HL-60/S4 treated with retinoic acid at 250 ng/mL for 4 days and 3 days (cell line): ENCODE measurements around the gene MOBP.
"Not testable (repeated sequence)": the region's sequence is repeated elsewhere in the genome, so short reads cannot be mapped to it uniquely, and the experiment has no call there.

Experiments used
- in situ Hi-C: fragments of 300-500 bp; cut with MboI; formaldehyde crosslinking; loops from 2 replicates; pipeline ENCODE4 v1.7.0; 2022; ENCODE audit warnings: low sequenced_read_pairs

MOBP gene, protein sequence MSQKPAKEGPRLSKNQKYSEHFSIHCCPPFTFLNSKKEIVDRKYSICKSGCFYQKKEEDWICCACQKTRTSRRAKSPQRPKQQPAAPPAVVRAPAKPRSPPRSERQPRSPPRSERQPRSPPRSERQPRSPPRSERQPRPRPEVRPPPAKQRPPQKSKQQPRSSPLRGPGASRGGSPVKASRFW

DNA sequence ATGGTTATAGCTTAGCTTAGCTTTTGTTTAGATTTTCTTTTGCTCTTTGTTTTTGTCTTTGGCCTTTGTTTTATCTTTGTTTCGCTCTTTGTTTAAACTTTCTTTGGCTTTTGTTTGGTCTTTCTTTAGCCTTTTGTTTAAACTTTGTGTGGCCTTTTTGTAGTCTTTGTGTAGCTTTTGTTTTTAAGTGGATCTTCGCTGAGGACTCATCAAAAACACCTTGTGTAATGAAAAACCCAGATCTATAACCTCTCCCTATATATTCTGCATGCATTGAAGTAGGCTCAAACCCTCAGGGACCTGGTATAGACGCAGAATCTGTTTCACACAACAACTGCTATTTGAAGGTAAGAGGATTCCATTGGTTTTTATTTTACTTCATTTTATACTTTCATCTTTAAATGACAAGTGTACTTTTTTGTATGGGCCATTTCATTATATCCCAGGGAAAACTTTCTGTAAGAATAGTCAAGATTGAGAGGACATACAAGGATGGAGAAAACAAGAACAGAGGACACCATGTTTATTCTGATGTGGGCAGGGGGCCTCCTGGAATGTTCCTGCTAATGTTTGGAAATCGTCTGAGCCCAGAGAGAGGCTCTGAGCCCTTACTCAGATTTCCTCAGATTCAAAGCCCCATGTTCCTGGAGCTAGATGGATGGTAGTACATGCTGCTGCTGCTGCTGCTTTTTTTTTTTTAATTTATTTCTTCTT is at the start of gene MOBP:
MOBP (plus strand) TSS at position 287 of the 714 bp plus-strand sequence. CDS start 34,390 bp downstream, outside the sequence.
- in situ Hi-C loops = no loop called here

DNA sequence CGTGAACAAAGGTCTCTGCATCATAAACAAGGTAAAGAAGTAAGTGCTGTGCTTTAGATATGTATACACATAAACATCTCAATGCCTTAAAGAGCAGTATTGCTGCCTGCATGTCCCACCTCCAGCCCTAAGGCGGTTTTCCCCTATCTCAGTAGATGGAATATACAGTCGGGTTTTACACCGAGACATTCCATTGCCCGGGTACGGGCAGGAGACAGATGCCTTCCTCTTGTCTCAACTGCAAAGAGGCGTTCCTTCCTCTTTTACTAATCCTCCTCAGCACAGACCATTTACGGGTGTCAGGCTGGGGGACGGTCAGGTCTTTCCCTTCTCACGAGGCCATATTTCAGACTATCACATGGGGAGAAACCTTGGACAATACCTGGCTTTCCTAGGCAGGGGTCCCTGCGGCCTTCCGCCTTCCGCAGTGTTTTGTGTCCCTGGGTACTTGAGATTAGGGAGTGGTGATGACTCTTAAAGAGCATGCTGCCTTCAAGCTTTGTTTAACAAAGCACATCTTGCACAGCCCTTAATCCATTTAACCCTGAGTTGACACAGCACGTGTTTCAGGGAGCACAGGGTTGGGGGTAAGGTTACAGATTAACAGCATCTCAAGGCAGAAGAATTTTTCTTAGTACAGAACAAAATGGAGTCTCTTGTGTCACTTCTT is 48.8 kb upstream of the MOBP start:
- in situ Hi-C loops = not testable (repeated sequence)

DNA sequence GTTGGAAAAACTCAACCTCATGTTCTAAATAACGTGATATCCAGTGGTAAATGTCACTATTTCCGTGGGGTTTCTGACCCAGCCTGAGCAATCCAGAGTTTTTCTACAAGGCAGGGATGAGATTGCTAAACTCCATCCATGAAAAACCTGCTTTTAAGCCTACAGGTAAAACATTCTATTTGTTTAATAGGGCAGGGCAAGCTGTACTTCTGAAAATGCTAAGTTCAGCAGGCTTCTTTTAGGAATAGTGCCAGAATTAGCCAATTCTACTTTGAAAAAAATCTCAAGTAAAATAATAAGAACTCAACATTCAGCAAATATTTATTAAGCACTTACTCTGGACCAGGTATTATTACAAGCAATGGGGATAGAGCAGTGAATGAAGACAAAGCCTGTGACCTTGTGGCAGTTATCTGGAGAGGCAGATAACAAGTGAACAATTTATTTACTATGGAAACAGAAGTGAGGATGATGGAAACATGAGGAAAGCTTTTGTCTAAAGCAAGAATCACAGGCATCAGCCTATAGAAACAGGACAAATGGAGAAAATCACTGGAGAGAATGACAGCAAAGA is 47.7 kb upstream of the MOBP start:
- in situ Hi-C loops = no loop called here

DNA sequence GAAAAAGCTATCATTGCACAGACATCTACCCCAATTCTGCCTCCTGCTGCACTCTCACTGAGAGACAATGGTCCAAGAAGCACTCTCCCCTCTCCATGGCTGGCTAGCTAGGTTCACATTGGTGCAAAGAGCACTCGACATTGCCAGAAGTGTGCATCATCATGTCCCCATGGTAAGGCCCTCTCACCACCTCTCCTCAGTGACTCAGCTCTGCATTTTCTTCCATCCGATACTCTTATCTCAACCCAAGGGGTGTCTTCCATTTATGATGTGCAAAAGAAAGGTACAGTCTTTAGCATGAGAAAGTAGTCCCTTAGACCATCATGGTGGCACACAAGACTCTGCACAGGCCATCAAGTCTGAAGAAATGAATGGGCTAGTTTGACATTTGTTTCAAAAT is 46.9 kb upstream of the MOBP start:
- in situ Hi-C loops = no loop called here

- in situ Hi-C loops = no loop called here
Measured at GRCh38 chr3:39423436-39423970, 44.0 kb upstream of the MOBP start.

GRCh38 chr3:39426312-39426711 is 41.2 kb upstream of the MOBP start:
- in situ Hi-C loops = no loop called here

GRCh38 chr3:39427506-39427905 is 40.0 kb upstream of the MOBP start:
- in situ Hi-C loops = no loop called here

GRCh38 chr3:39428745-39429201 is 38.7 kb upstream of the MOBP start:
- in situ Hi-C loops = no loop called here

DNA sequence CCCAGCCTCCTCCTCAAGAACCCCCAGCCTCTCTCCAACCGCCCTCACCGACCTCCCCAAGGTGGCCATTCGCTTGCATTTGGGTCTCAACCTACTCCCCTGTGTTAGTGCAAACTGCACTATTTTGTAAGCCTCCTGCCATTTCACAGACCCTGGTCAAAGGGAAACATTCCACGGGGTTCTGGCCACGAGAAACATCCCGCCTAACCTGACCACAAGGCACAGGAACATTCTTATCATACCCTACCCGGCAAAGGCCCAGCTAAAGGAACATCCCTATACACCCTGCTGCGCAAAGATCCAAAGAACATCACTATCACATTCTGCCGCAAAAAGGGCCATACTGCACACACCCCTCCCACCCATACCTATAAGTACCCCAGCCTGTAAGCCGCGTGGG is 38.0 kb upstream of the MOBP start:
- in situ Hi-C loops = no loop called here

DNA sequence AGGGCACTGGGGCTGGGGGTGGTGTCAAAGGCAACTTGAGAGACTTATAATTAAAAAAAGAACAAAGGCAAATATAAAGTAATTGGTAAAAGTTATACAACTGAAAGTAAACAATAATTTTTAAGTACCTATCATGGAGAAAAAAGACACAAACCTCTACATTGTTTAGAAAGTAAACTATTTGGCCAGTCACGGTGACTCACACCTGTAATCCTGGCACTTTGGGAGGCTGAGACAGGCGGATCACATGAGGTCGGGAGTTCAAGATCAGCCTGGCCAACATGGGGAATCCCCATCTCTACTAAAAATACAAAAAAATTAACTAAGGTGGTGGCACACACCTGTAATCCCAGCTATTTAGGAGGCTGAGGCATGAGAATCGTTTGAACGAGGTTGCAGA is 35.1 kb upstream of the MOBP start:
- in situ Hi-C loops = no loop called here

GRCh38 chr3:39433642-39434041 is 33.8 kb upstream of the MOBP start:
- in situ Hi-C loops = no loop called here

GRCh38 chr3:39434574-39434973 is 32.9 kb upstream of the MOBP start:
- in situ Hi-C loops = no loop called here

DNA sequence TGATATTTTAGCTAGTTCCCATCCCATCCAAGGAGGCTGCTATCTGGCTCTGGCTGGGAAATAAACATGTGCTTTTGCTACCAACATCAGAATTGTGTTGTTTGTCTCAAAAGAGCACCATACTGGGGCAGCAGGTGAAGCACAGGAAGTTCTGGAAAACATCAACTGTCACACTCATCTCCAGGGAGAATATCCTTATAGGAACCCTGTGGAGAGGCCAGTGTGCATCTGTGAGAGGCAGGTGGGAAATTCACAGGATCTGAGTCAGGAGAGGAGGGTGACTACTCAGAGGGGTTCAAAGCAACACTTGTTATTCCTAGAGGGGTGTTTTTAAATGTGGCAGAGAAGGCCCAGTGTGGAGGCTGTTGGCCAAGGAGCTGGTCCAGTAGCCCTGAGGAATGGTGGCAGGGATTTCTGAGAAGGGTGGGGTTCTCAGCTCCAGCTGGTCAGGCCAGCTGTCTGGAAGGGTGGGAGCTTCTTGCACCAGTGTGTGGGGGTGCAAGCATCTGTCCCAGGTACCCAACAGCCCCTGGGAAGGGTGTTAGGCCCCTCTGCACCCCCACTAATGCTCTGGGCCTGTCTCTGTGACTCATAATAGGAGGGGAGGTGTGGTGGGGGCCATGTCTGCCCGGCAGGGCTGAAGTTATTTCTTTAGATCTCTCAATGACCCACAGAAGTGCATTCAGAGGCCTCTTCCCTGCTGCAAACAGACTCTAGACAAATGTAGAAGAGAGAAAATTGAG is 32.3 kb upstream of the MOBP start:
- in situ Hi-C loops = no loop called here

DNA sequence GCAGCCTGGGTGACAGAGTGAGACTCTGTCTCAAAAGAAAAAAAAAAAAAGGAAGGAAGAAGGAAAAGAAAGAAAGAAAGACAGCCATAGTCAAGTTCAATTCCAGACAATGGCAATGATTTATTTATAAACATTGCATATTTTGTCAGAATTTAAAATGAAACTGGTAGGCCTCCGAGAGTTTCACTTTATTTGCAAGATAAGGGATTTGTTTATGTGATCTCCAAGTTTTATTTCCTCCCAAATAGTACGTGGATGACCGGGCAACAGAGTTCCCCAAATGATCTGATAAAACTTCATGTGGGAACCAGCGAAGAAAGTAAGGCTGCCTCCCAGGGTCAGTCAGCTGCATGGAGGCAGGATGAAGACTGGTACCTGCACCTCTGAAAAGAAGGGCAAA is 28.6 kb upstream of the MOBP start:
- in situ Hi-C loops = no loop called here

DNA sequence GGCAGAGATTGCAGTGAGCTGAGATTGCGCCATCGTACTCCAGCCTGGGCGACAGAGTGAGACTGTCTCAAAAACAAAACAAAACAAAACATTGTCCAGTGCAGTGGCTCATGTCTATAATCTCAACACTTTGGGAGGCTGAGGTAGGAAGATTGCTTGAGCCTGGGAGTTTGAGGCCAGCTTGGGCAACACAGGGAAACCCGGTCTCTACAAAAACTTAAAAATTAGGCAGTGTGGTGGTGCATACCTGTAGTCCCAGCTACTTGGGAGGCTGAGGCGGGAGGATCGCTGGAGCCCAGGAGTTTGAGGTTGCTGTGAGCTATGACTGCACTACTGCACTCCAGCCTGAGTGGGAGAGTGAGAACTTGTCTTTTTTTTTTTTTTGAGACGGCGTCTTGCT is 27.2 kb upstream of the MOBP start:
- in situ Hi-C loops = no loop called here

DNA sequence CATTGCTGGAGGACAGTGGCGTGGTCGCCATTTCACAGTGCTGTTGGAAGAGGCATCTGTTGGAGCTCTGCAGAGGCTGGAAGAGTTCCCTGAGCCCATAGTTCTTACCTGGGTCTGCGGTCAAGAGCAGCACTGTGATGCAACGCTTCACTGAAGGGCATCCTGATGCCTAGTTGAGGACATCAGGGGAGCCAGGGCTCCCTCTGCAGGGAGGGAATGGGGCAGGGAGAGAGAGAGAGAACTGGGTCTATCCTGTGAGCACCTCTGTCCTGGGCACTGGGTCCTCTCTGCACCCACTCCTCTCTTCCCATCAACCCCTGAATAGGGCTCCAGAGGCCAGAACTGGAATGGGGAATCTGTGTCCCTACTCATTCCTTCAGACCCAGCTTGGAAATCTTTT is 23.9 kb upstream of the MOBP start:
- in situ Hi-C loops = no loop called here

DNA sequence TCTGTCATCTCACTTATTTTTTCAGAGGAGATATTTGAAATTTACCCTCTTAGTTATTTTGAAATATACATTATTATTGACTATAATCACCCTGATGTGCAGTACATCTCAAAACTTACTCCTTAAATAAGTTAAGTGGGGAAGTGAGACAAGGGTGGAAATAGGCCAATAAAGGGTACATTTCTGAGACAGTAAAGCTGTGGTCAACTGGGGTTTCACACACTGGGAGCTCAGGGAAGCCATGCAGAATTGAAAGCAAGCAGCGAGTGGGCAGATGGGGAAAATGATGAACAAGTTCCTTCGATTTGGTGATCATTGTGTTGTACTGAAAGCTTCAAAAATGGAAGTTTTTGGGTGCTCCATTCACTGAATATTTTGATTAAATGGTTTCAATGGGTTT is 21.6 kb upstream of the MOBP start:
- in situ Hi-C loops = no loop called here

- in situ Hi-C loops = no loop called here
Measured at GRCh38 chr3:39446444-39446843, 21.0 kb upstream of the MOBP start.

GRCh38 chr3:39447637-39448483 is 19.6 kb upstream of the MOBP start:
- in situ Hi-C loops = no loop called here
